ENCODE data around the gene CDHR5.
"Not testable (repeated sequence)": the region's sequence is repeated elsewhere in the genome, so short reads cannot be mapped to it uniquely, and the experiment has no call there.

Gene CDHR5

GRCh38 chr11:624705-625635 lies at the start of gene CDHR5:
TSS of gene CDHR5 (minus strand) at chr11:624955. CDS start at chr11:624902, 53 bp downstream.
- no peak for DNase-seq

DNA sequence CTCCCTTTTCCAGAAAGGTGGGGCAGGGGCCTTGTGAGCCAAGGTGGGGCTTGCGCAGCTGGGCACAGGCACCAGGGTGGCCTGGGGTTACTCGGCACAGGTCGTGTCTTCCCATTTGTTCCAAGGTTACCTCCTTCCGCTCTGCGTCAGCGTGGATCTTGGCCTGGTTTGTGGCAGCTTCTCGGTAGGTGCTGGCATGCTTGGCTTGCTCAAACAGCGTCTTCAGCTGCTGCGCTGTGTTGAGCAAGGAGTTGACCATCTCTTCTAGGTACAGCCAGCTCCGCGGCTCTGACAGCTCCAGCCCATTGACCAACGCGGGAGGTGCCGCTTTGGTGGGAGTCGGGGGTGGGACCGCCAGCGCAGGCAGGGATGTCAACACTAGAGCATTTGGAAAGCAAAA lies 49.7 kb upstream of the CDHR5 start:
- no peak for DNase-seq

DNA sequence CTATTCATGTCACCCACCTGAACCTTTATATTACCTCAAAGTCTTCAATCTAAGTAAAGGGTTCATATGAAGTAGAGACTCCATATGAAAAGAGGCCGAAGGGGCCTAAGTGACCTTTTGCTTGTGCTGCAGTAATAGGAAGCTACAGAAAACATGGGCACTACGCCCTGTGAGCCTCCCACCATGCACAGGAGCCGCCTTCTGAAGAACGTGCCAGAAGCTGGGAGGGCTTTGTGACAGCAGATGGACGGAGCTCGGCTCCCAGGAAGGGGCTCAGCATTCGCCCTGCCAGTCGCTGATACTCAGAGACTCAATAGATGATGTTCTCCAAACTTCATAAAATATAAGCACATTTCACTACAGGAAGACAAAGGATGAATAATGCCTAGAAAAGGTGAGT lies 49.1 kb upstream of the CDHR5 start:
- DNase-seq, result no peak

GRCh38 chr11:665704-666281 lies 41.0 kb upstream of the CDHR5 start:
- DNase-seq, result no peak

DNA sequence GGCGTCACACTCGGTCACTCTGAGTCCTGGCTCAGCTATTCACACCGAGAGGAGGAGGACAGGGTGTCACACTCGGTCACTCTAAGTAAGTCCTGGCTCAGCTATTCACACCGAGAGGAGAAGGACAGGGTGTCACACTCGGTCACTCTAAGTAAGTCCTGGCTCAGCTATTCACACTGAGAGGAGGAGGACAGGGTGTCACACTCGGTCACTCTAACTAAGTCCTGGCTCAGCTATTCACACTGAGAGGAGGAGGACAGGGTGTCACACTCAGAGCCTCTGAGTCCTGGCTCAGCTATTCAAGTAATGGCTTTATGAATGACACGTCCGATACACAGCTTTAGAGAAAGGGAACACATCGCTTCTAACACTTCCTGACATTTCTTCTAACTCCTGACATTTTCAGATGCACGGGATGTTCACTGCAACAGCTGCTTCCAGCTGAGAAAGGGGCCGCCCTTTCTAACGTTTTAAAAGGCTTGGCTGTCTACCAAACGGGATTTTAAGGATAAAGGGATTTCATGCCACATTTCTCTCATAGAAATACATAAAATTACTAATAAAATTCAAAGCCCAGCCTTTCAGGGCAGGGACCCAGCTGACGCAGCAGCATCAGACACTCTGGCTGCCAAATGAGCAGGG lies 40.4 kb upstream of the CDHR5 start:
- DNase-seq, result no peak

- no peak for DNase-seq
These were observed 38.0 kb upstream of the CDHR5 start for GRCh38 chr11:662689-663274.

GRCh38 chr11:660681-661444 lies 36.1 kb upstream of the CDHR5 start:
- DNase-seq, result no peak

GRCh38 chr11:660281-660680 lies 35.5 kb upstream of the CDHR5 start:
- DNase-seq, result no peak

DNA sequence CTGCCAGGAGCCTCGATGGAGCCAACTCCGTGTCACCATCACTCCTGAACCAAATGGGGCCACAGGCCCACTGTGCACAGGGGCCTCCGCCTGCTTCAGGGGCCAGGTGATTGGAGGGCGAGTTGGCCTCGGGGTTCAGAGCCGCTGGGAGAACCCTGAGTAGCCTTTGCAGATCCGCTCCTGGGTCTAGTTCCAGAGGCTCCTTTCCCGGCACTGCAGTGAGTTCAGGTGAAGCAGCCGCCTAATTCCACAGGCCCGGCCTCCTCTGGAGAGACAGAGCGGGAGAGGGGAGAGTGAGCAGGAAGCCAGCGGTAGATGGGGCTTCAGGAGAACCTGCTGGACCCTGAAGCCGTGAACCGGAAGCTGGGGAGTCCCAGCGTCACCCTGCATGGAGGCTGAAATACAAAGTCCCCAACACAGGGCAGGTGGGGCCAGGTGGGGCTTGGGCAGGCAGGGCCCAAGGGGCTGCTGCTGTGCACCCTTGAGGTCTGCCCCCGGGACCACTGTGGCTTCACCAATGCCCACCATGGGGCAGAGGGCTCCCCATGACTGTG lies 34.9 kb upstream of the CDHR5 start:
- DNase-seq, result no peak

DNA sequence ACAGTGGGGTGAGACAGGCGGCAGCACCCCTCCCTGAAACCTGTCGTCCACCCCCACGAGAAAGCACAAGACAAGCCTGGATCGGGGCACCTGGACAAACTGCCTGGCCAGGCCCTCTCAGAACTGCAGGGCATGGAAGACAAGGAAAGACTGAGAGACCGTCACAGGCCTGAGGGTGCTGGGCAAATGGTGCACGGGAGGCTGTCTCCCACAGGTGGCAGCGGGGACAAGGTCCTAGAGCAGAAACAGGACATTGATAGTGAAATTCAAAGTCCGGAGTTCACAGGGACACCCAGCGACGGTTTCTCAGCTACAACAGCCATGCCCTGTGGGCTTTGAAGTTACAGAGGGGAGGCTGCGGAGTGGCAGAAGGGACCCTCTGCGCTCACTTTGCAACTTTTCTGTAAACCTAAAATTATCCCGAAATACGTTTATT lies 33.0 kb upstream of the CDHR5 start:
- no peak for DNase-seq

DNA sequence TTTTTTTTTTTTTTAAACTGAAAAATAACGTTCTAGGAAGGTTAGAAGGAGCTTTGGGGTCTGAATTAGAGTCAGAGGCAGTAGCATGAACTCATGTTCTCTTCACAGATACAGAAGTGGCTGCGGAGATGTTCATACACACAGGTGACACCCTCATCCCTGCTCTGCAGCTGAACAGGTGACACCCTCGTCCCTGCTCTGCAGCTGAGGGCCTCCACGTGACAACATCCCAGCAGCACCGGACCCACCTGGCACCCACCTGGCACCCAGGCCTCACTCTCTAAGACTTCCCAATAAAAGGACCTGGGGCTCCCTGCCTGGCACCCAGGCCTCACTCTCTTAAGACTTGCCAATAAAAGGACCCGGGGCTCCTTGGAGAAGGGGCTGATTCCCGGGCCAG lies 32.1 kb upstream of the CDHR5 start:
- DNase-seq, result no peak

- DNase-seq, result no peak
These were observed 31.7 kb upstream of the CDHR5 start for GRCh38 chr11:656426-656825.

GRCh38 chr11:655036-655726 lies 30.4 kb upstream of the CDHR5 start:
- DNase-seq, result no peak

DNA sequence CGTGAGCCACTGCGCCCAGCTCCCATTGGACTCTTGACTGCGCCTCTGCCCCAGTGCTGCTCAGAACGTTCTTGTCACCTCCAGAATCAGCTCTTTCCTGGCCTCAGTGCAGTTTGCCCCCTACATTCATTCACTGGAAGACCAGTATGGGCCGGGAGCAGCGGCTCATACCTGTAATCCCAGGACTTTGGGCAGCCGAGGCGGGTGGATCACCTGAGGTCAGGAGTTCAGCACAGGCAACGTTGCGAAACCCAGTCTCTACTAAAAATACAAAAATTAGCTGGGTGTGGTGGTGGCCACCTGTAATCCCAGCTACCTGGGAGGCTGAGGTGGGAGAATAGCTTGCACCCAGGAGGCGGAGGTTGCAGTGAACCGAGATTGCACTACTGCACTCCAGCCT lies 29.7 kb upstream of the CDHR5 start:
- DNase-seq, result not testable (repeated sequence)

DNA sequence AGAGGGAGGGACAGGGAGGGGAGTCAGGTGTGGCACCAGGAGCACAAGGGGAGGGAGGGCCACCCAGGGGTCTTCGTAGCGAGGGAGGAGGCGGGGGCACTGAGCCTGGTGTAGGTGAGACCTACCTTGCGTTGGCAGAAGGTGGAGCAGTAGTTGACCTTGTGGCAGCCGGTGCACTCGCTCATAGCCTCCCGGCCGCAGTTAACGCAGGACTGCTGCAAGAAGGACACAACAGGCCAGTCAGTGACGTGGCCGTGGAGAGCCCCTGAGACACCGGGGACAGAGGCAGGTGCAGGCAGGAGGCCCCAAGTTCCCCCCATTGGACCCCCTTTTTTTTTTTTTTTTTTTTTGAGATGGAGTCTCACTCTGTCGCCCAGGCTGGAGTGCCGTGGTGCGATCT lies 29.1 kb upstream of the CDHR5 start:
- DNase-seq, result no peak

DNA sequence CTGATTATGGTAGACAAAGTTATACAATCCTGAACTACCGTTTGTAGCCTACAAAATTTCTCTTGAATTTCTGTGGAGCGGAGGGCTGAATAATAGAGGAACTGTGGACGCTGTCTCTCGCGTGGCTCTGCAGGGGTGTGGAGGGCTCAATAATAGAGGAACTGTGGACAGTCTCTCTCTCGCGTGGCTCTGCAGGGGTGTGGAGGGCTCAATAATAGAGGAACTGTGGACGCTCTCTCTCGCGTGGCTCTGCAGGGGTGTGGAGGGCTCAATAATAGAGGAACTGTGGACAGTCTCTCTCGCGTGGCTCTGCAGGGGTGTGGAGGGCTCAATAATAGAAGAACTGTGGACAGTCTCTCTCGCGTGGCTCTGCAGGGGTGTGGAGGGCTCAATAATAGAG lies 28.4 kb upstream of the CDHR5 start:
- not testable (repeated sequence) for DNase-seq

GRCh38 chr11:650482-650881 lies 25.7 kb upstream of the CDHR5 start:
- no peak for DNase-seq

DNA sequence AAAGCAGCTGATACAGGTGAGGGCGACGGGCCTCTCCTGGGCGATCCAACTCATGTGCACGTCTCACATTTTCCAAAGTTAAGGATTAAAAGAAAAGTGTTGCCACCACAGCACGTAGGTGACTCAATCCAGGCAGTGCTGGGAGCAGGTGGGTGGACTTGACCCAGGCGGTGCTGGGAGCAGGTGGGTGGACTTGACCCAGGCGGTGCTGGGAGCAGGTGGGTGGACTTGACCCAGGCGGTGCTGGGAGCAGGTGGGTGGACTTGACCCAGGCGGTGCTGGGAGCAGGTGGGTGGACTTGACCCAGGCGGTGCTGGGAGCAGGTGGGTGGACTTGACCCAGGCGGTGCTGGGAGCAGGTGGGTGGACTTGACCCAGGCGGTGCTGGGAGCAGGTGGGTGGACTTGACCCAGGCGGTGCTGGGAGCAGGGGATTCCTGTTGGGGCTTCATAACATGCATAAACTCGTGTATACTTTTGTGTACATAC lies 23.0 kb upstream of the CDHR5 start:
- not testable (repeated sequence) for DNase-seq

- no peak for DNase-seq
These were observed 21.5 kb upstream of the CDHR5 start for GRCh38 chr11:646214-646613.

DNA sequence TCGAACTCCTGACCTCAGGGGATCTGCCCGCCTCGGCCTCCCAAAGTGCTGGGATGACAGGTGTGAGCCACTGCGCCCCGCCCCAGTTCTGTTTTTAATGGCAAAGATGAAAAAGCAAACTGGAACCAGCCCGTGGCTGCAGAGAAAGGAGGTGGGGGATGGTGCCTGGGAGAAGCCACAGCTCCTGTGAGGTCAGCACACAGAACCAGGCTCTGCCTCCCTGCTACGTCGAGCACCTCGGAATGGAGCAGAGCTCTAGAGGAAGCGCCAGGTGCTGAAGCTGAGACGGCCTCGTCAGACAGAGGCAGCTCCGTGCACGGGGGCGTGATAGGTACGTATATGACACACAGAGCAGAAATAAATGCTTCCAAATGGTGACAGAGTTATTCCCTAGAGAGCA lies 20.8 kb upstream of the CDHR5 start:
- DNase-seq, result no peak

Data from GF-D8 (cell line).